Esophagus muscularis mucosa (tissue), 4 donors: ENCODE measurements around the gene GSTA2. TPM values are rescaled to one million over a fixed set of nuclear protein-coding genes. Genes with fewer than 3 reads are reported as not detected.

Source experiments
- DNase-seq: peaks from one replicate; pipeline ENCODE4 v3.0.0-alpha.2; 2017; ENCODE audit errors: extremely low spot score
- H3K27ac ChIP-seq, 4 donors: fragments of 200-600 bp; sonication (generic); replicated peaks in 1 of 4; 1 replicate in 3 of 4; 2 replicates in 1 of 4; pipeline ENCODE4 v1.5.1; 2016 to 2019; ENCODE audit warnings: mild to moderate bottlenecking in 1 of 4
- H3K27me3 ChIP-seq, 4 donors: fragments of 200-600 bp; sonication (generic); one replicate each; pipeline versions ENCODE4 v1.5.1 to v1.6.0; 2016 to 2019
- H3K36me3 ChIP-seq, 4 donors: fragments of 200-600 bp; sonication (generic); one replicate each; pipeline ENCODE4 v1.5.1; 2016 to 2019
- H3K4me1 ChIP-seq, 4 donors: fragments of 200-600 bp; sonication (generic); one replicate each; pipeline ENCODE4 v1.5.1; 2016 to 2019
- H3K4me3 ChIP-seq, 4 donors: fragments of 200-600 bp; sonication (generic); 1 replicate in 2 of 4; 2 replicates in 2 of 4; pipeline ENCODE4 v1.5.1; 2016 to 2019; ENCODE audit warnings: mild to moderate bottlenecking in 4 of 4, moderate library complexity in 1 of 4
- H3K9me3 ChIP-seq, 4 donors: fragments of 200-600 bp; sonication (generic); 1 replicate in 3 of 4; 2 replicates in 1 of 4; pipeline ENCODE4 v1.5.1; 2016 to 2019
- EP300 ChIP-seq: sonication (generic); formaldehyde crosslinking; IDR thresholded peaks from one replicate; pipeline ENCODE4 v1.6.1; 2017; ENCODE audit warnings: antibody characterized with exemption
- POLR2A ChIP-seq: fragments of 450-650 bp; IDR thresholded peaks from one replicate; pipeline ENCODE4 v1.6.1; 2017; ENCODE audit warnings: antibody characterized with exemption, moderate library complexity, mild to moderate bottlenecking, low read depth
- POLR2AphosphoS5 ChIP-seq, 2 donors: sonication (generic); formaldehyde crosslinking; IDR thresholded peaks; one replicate each; pipeline ENCODE4 v1.6.1; 2017; ENCODE audit warnings: antibody characterized with exemption in 2 of 2
- intact Hi-C: fragments of 100-400 bp; cut with DNase I; formaldehyde crosslinking; loops from one replicate; pipeline ENCODE4 v1.15.1; 2023
- total RNA-seq, 4 donors: library from RNA; depleted of rRNA; stranded (reverse); fragments of >200 nt; gene quantifications; one replicate each; pipeline versions ENCODE4 v1.1.0 to v1.2.1, GENCODE V29; 2016
- TF ChIP-seq, protein P1 (sequence below), 3 experiments: fragments of 200-600 bp in 2 of 3; fragments of 450-650 bp in 1 of 3; sonication (generic) in 2 of 3; IDR thresholded peaks; one replicate each; pipeline ENCODE4 v1.5.1; 2017 to 2019; ENCODE audit warnings: antibody characterized with exemption in 3 of 3, mild to moderate bottlenecking in 2 of 3, moderate library complexity in 1 of 3

The GSTA2 gene
- total RNA-seq, 4 donors from 2014 or later, result not detected

DNA sequence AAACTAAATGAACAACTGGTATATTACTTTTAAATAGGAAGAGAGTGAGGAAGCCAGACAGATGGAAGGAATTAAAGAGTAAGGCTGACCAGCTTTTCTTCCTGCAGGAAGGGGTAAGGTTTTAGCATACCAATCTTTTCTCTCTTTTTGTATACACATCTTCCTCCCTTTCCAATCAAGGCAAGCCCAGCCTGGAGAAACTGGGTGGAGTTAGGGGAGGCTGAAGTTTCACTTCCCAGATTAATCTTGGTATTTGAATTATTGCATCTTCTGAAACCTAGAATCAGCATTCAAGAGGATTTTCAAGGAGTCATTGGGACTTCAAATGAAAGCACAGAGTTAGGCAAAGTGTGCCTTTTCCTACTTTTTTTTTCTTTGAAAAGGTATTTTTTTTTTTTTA is 59.2 kb downstream of the GSTA2 start:
- H3K9me3 ChIP-seq, result no peaks in the 10 kb centered on the region
- no peak overlapping the region for H3K4me3 ChIP-seq
- DNase-seq, result no peak
- H3K36me3 ChIP-seq, result no peaks in the 10 kb centered on the region
- no peaks in the 10 kb centered on the region for H3K27me3 ChIP-seq
- TF ChIP-seq POLR2AphosphoS5 (IDR thresholded peaks at IDR 0.05) (no peak), POLR2A (no peak), EP300 (no peak)
- TF ChIP-seq, protein P1, sequence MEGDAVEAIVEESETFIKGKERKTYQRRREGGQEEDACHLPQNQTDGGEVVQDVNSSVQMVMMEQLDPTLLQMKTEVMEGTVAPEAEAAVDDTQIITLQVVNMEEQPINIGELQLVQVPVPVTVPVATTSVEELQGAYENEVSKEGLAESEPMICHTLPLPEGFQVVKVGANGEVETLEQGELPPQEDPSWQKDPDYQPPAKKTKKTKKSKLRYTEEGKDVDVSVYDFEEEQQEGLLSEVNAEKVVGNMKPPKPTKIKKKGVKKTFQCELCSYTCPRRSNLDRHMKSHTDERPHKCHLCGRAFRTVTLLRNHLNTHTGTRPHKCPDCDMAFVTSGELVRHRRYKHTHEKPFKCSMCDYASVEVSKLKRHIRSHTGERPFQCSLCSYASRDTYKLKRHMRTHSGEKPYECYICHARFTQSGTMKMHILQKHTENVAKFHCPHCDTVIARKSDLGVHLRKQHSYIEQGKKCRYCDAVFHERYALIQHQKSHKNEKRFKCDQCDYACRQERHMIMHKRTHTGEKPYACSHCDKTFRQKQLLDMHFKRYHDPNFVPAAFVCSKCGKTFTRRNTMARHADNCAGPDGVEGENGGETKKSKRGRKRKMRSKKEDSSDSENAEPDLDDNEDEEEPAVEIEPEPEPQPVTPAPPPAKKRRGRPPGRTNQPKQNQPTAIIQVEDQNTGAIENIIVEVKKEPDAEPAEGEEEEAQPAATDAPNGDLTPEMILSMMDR (IDR thresholded peaks at IDR 0.05), result no peak
- intact Hi-C loops, result no loop called here
- H3K4me1 ChIP-seq, result no peaks in the 10 kb centered on the region
- no peak overlapping the region for H3K27ac ChIP-seq

Other genes with a start within 250 kb of the GSTA2 start
- 10 to 100 TPM; 13.3 to 23.8 (median 18.5) TPM for gene TRAM2, start 186.4 kb downstream of the GSTA2 start, total RNA-seq
- gene TMEM14A, start 92.4 kb downstream of the GSTA2 start, total RNA-seq, result 10 to 100 TPM; 19.2 to 31.1 (median 21.9) TPM
- not detected for gene GSTA1, start 40.3 kb upstream of the GSTA2 start, total RNA-seq
- not detected for gene GSTA5, start 77.3 kb upstream of the GSTA2 start, total RNA-seq
- gene GSTA3, start 146.2 kb upstream of the GSTA2 start, total RNA-seq, result not detected
- 10 to 100 TPM; 16.6 to 23.2 (median 17.7) TPM for gene GSTA4, start 231.8 kb upstream of the GSTA2 start, total RNA-seq